Transverse colon (tissue), 4 donors: Measurements from ENCODE around the gene CTRL.

Experiments
- CTCF ChIP-seq, 5 experiments: fragments of 200-600 bp in 3 of 5; fragments of 450-650 bp in 2 of 5; sonication (generic) in 3 of 5; IDR thresholded peaks; 1 replicate in 2 of 5; 2 replicates in 3 of 5; pipeline ENCODE4 v1.5.1; 2016 to 2017; ENCODE audit warnings: antibody characterized with exemption in 5 of 5, inconsistent platforms in 3 of 5, mild to moderate bottlenecking in 2 of 5, moderate library complexity in 1 of 5
- POLR2A ChIP-seq: fragments of 450-650 bp; IDR thresholded peaks from one replicate; pipeline ENCODE4 v1.6.1; 2016; ENCODE audit warnings: antibody characterized with exemption, mild to moderate bottlenecking, moderate library complexity
- POLR2AphosphoS5 ChIP-seq, 3 donors: sonication (generic); formaldehyde crosslinking; IDR thresholded peaks; one replicate each; pipeline ENCODE4 v1.6.1; 2016; ENCODE audit warnings: antibody characterized with exemption in 3 of 3

DNA sequence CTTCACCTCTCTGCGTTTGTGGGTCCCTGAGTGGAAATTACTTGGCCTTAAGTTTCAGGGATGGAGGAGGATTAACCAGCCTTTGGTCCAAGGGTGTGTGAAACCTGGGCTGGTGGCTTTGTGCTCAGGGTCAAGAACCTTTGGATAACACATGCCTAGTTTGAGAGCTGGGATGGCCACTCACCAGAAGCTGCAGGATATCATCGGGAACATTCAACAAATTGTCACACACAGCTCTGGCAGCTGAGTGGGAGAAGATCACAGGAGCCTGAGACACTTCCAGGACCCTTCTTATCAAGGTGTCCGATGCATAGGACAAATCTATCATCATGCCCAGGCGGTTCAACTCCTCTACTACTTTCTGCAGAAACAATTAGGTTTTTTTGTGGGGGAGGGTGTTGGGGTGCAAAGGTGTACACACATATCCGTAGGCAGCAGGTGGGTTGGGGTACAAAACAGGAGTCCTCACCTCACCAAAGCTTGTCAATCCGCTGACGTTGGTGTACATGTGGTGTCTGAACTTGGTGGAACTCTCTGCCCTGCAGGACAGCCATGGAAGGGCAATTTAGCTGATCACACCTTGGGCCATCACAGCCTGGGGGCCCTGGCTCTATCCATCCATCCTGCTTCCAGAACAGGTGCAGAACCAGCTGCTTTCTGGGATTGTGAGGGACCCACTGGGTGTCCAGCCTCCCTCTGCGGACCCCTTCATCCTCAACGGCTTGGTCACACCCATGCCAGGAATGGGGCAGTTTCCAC is 46.0 kb upstream of the CTRL start:
- TF ChIP-seq POLR2AphosphoS5 (IDR thresholded peaks at IDR 0.05) (no peak), CTCF (IDR thresholded peaks at IDR 0.05) (no peak), POLR2A (no peak)
